ENCODE measurements around the gene RIC8B.

- TF ChIP-seq YY1 (IDR thresholded peaks at IDR 0.05; ENCODE audit: insufficient read depth, insufficient read length) (no peak), ZNF274 (IDR thresholded peaks at IDR 0.05; ENCODE audit: low read depth, low read length) (no peak)
Observed at GRCh38 chr12:106908561-106908960, 134.1 kb downstream of the RIC8B start.
